ENCODE data around the gene ERFE. TPM values are rescaled to one million over a fixed set of nuclear protein-coding genes. Genes with fewer than 3 reads are reported as not detected.

Gene ERFE
- total RNA-seq, 2 donors from 2014 or later: 7.7 TPM; not detected in 1

DNA sequence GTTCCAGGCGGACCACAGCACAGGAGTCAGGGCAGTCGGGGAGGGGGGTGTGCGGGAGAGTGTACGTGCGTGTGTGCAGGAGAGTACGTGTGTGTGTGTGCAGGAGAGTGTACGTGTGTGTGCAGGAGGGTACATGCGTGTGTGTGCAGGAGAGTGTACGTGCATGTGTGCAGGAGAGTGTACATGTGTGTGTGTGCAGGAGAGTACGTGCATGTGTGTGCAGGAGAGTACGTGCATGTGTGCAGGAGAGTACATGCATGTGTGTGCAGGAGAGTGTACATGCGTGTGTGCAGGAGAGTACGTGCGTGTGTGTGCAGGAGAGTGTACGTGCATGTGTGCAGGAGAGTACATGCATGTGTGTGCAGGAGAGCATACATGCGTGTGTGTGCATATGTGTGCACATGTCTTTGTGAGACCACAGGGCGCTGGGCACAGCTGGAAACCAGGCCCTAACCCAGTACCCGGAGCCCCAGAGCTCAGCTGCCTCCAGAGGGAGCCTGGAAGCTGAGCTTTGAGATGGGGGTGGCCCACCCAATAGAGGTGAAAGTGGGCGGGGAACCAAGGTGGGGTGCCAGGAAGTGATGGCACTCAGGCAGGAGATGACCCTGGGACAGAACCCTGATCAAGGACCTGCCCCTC is 34.2 kb upstream of the ERFE start:
- DNase-seq (ENCODE audit: low spot score): no peak
- H3K27ac ChIP-seq: no peak overlapping the region
- WGBS: 81% methylated on average over 19 of the region's 19 CpGs

DNA sequence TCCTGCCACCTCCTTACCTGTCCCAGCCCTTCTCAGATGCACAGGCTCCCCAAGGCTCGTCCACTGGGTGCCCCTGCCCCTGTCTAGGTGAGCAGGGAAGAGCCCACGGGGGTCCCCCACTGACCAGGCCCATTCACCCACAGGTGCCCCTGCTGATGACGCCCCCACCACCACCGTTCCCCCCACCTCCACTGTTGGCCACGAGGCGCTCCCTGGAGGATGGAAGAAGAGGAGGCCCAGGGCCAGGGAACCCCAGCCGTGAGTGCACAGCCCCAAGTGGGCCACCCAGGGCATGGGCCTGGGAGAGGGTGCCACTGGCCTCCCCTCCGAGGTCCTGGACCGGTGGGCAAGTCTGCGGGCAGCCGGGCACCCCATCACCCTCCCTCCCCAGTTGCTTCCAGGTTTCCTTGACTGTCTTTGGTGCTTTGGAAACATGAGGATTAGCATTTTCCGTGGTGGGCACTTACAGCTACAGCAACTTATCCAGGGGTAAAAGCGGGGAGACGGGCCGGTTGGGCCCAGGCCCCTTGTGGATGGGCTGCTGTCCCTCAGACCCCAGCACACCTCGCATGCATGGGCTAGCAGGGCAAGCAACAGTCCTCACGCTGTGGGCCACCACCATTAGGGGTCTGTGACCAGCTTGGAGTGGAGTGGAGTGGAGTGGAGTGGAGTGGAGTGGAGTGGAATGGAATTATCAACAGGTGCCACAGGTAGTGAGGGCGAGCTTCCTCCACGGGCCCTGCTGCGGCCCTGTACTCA is 33.5 kb upstream of the ERFE start:
- H3K4me3 ChIP-seq: no peak overlapping the region
- WGBS: 86% methylated on average over 19 of the region's 20 CpGs
- intact Hi-C loops (cut with DNase I): no loop called here

More for the DNA sequence above, 34.2 kb upstream of the ERFE start:
- Histone ChIP-seq H3K9me3 (no peaks in the 10 kb centered on the region), H3K4me1 (replicated peaks) (no peaks in the 10 kb centered on the region), H3K36me3 (no peaks in the 10 kb centered on the region), H3K4me3 (no peak overlapping the region), H3K27me3 (replicated peaks; ENCODE audit: insufficient read depth) (no peaks in the 10 kb centered on the region)
- TF ChIP-seq, protein P1, sequence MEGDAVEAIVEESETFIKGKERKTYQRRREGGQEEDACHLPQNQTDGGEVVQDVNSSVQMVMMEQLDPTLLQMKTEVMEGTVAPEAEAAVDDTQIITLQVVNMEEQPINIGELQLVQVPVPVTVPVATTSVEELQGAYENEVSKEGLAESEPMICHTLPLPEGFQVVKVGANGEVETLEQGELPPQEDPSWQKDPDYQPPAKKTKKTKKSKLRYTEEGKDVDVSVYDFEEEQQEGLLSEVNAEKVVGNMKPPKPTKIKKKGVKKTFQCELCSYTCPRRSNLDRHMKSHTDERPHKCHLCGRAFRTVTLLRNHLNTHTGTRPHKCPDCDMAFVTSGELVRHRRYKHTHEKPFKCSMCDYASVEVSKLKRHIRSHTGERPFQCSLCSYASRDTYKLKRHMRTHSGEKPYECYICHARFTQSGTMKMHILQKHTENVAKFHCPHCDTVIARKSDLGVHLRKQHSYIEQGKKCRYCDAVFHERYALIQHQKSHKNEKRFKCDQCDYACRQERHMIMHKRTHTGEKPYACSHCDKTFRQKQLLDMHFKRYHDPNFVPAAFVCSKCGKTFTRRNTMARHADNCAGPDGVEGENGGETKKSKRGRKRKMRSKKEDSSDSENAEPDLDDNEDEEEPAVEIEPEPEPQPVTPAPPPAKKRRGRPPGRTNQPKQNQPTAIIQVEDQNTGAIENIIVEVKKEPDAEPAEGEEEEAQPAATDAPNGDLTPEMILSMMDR (IDR thresholded peaks at IDR 0.05): no peak
- TF ChIP-seq POLR2AphosphoS5 (IDR thresholded peaks at IDR 0.05) (no peak), POLR2A (IDR thresholded peaks at IDR 0.05) (no peak)
- intact Hi-C loops (cut with DNase I): no loop called here

DNA sequence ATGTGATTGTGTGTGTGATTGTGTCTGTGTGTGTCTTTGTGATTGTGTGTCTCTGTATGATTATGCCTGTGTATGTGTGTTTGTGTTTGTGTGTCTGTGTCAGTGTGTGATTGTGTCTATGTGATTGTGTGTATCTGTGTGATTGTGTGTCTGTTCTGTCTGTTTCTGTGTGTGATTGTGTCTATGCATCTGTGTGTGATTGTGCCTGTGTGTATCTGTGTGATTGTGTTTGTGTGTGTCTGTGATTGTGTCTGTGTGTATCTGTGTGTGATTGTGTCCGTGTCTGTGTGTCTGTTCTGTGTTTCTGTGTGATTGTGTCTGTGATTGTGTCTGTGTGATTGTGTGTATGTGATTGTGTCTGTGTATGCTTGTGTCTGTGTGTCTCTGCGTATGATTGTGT is 32.4 kb upstream of the ERFE start:
- DNase-seq (ENCODE audit: low spot score): no peak
- no peak overlapping the region for H3K27ac ChIP-seq
- no peaks in the 10 kb centered on the region for H3K27me3 ChIP-seq (replicated peaks; ENCODE audit: insufficient read depth)
- 81% methylated on average over 2 of the region's 2 CpGs for WGBS
- no peaks in the 10 kb centered on the region for H3K4me1 ChIP-seq (replicated peaks)
- intact Hi-C loops (cut with DNase I): no loop called here
- no peak overlapping the region for H3K4me3 ChIP-seq
- no peak for TF ChIP-seq POLR2A (IDR thresholded peaks at IDR 0.05)
- TF ChIP-seq, protein P1 (IDR thresholded peaks at IDR 0.05): no peak
- no peak for TF ChIP-seq POLR2AphosphoS5 (IDR thresholded peaks at IDR 0.05)
- no peaks in the 10 kb centered on the region for H3K9me3 ChIP-seq
- H3K36me3 ChIP-seq: no peaks in the 10 kb centered on the region

More for the DNA sequence above, 33.5 kb upstream of the ERFE start:
- TF ChIP-seq, protein P1 (IDR thresholded peaks at IDR 0.05): no peak
- no peak for TF ChIP-seq POLR2A (IDR thresholded peaks at IDR 0.05)
- TF ChIP-seq POLR2AphosphoS5 (IDR thresholded peaks at IDR 0.05): no peak
- no peak overlapping the region for H3K27ac ChIP-seq
- DNase-seq (ENCODE audit: low spot score): no peak
- no peaks in the 10 kb centered on the region for H3K9me3 ChIP-seq
- no peaks in the 10 kb centered on the region for H3K36me3 ChIP-seq
- H3K27me3 ChIP-seq (replicated peaks; ENCODE audit: insufficient read depth): no peaks in the 10 kb centered on the region
- H3K4me1 ChIP-seq (replicated peaks): no peaks in the 10 kb centered on the region

DNA sequence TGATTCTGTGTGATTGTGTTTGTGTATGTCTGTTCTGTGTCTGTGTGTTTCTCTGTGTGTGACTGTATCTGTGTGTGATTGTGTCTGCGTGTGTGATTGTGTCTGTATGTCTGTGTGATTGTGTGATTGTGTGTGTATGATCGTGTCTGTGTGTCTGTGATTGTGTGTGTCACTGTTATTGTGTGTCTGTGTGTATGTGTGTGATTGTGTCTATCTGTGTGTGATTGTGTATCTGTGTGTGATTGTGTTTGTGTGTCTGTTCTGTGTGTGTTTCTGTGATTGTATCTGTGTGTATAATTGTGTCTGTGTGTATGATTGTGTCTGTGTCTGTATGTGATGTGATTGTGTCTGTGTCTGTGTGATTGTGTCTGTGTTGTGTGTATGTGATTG is 32.0 kb upstream of the ERFE start:
- no peak for DNase-seq (ENCODE audit: low spot score)
- H3K27ac ChIP-seq: no peak overlapping the region
- no peak overlapping the region for H3K4me3 ChIP-seq
- WGBS: 70% methylated on average over 2 of the region's 2 CpGs
- H3K4me1 ChIP-seq (replicated peaks): no peaks in the 10 kb centered on the region
- H3K27me3 ChIP-seq (replicated peaks; ENCODE audit: insufficient read depth): no peaks in the 10 kb centered on the region
- intact Hi-C loops (cut with DNase I): no loop called here
- H3K9me3 ChIP-seq: no peaks in the 10 kb centered on the region
- TF ChIP-seq POLR2AphosphoS5 (IDR thresholded peaks at IDR 0.05) (no peak), POLR2A (IDR thresholded peaks at IDR 0.05) (no peak)
- TF ChIP-seq, protein P1 (IDR thresholded peaks at IDR 0.05): no peak
- no peaks in the 10 kb centered on the region for H3K36me3 ChIP-seq
